T1000 (cell line): ENCODE results near the gene CTNNBL1.
"Not testable (repeated sequence)": the region's sequence is repeated elsewhere in the genome, so short reads cannot be mapped to it uniquely, and the experiment has no call there.

Experiments
- DNase-seq: peaks from one replicate; lab custom pipeline; 2025; ENCODE audit warnings: mixed read lengths; lab: John Stamatoyannopoulos, UW

The CTNNBL1 gene

GRCh38 chr20:37852666-37853065 is 158.8 kb downstream of the CTNNBL1 start:
- DNase-seq: no peak

DNA sequence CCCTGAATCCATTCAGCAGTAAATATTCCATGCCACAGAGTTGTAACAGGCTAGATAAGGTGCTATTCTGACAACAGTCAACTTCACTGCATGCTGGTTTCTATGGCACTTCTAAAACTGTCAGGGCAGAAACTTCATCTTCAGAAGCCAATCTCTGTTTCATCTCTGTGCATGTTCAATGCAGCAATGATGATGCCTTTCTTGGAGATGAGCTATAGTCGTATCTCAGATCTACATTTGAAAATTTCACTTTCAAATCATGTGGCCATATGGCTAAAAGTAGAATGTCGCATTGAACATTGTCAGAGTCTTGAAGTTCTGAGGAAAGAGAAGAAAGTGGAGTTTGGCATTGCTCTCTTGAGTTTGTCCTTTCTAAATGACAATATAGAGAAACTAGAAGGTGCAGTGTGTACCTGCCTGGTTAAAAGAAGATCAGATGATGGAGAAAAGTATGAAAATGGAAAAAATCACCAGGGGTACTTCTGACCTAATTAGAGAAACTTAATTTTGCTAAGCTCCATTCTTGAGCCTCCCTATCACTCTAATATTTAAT is 160.1 kb downstream of the CTNNBL1 start:
- no peak for DNase-seq

DNA sequence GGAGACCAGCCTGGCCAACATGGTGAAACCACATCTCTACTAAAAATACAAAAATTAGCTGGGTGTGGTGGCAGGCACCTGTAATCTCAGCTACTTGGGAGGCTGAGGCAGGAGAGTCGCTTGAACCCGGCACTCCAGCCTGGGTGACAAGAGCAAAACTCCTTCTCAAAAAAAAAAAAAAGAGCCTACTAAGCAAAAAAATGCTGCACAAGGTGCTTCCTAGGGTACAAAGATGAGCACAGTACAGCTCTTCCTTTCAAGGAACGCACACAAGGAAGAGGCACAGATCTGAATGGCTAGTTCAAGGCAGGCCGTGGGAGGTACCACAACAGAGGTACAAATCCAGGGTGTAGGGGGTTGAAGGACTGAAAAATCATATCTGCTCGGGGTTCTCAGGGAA is 162.2 kb downstream of the CTNNBL1 start:
- DNase-seq: not testable (repeated sequence)

- no peak for DNase-seq
These were observed 163.3 kb downstream of the CTNNBL1 start for GRCh38 chr20:37856932-37857660.

- DNase-seq: no peak
These were observed 165.8 kb downstream of the CTNNBL1 start for GRCh38 chr20:37859406-37860171.

DNA sequence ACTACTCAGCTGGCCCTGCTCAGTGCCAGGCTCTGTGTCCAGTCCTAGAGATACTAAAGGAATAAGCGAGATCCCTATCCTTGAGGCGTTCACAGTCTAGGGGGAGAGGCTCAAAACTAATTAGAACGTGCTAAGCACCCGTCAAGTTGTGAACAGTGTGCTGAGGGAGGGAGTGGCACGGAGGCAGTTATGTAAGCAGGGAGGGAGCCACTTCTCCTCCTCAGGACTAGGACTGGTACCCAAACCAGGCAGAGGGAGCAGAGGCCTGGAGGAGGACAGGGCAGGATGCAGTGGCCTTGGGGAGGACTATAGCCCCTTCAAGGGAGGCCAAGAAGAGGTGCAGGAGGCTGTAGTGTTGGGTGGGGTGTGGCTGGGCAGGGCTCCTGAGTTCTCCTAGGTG is 169.5 kb downstream of the CTNNBL1 start:
- no peak for DNase-seq

DNA sequence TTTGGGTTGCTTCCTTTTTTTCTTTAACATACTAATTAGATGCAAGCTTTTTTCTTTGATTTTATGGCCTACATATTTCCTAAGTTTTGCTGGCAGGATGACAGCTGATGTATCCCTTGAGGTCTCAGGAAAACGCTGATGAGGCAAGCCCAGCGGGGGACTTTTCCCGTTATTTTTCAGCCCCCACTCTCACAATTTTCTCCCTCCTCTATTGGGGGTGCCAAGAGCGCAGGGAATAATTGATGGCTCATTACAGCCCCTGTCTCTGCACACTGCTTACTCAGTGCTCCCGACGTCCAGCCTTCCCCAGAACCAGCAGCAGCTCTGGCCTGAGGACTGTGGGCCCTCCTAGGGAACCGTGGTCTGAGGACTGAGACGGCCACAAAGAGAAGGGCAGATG is 170.5 kb downstream of the CTNNBL1 start:
- no peak for DNase-seq

DNA sequence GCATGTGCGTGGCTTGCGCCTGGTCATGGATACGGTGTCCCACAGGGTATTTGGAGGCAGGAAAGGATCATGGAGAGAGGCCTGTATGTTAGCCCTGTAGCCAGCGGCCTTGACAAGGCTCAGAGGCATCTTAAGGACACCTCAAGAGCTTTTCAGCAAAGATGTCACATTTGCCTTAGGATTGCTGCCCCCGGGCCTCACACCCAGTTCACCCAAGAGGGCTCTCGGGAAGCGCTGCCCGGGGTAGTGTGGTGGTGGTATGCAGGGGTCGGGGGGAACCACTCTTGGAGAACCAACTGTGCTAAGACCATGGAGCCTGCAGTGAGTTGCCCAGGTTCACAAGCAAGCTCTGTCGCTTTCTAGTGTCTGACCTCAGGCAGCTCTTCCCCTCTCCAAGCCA is 172.2 kb downstream of the CTNNBL1 start:
- no peak for DNase-seq

- DNase-seq: no peak
These were observed 173.7 kb downstream of the CTNNBL1 start for GRCh38 chr20:37867289-37868195.

- no peak for DNase-seq
These were observed 175.1 kb downstream of the CTNNBL1 start for GRCh38 chr20:37868851-37869333.

DNA sequence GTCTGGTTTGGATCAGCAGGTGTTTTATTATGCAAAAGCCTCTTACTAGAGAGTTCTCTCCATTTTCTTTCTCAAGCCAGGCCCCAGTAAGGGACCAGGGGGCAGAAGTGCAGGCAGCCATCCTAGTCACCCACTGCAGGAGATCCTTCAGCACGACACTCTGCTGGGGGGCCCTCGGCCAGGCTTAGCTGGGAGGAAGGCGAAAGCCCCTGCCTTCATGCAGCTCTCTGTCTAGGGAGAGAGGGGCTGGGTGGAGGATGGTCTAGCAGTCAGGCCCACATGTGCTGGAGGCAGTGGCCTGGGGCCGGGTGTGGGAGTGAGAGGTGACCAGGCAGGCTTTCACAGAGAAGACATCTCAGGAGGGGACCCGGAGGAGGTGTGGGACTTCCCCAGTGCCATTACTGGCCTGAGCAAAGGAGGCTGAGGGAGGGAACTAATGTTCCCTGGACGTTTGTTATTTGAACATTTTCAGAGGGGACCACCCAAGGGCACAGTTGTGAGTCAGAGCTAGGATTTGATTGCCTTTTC is 175.6 kb downstream of the CTNNBL1 start:
- no peak for DNase-seq

- DNase-seq: no peak
These were observed 176.5 kb downstream of the CTNNBL1 start for GRCh38 chr20:37870294-37870693.

GRCh38 chr20:37871751-37872150 is 177.9 kb downstream of the CTNNBL1 start:
- no peak for DNase-seq

DNA sequence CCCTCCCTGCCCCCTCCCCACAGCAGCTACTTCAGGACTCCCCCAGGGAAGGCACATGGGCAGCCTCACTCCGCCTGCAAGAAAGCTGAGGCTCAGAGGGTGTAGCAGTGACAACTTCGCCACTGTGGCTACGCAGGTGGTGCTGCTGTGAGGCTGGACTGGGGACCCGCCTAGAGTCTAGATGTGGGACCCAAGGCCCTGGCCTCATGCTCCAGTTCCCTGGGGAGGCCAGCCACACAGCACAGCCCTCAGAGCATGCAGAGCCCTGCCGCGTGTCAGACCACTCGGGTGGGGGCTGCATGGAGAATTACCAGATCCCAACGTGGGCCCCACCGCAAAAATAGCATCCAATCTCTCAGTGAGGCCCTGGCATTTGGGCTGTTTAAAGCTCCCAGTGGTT is 178.3 kb downstream of the CTNNBL1 start:
- no peak for DNase-seq

GRCh38 chr20:37873884-37874283 is 180.1 kb downstream of the CTNNBL1 start:
- DNase-seq: no peak

DNA sequence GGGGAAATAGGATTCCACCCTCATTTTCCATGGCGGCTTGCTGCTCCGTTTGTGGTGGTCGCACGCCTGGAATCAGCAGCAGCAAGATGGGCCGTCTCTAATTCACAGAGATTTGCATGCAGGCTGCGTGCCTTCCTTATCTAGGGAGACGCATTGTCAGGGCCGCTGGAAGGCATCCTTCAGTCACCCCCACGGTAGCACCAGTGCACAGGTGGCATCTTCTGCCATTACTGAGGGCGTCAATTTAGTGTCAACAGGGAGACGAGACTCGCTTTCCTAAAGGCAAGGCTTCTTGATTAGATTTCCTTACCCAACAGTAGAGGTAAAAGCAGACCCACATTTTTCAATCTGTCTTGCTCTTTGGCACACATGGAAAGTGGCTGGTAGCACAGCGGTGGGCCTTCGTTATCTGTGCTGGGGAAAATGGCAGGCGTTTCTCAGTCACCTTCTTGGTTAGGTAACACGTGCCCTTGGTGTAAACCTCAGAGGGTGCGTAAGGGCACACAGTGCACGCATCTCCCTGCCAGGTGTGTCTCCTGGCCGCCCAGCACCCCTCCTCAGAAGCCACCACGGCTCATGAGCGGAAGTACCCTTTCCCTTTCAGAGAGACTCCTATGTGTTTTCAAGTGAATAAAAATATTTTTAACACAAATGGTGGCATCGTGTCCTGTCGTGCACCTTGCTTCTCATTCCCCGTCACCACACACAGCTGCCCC is 181.8 kb downstream of the CTNNBL1 start:
- DNase-seq: no peak

DNA sequence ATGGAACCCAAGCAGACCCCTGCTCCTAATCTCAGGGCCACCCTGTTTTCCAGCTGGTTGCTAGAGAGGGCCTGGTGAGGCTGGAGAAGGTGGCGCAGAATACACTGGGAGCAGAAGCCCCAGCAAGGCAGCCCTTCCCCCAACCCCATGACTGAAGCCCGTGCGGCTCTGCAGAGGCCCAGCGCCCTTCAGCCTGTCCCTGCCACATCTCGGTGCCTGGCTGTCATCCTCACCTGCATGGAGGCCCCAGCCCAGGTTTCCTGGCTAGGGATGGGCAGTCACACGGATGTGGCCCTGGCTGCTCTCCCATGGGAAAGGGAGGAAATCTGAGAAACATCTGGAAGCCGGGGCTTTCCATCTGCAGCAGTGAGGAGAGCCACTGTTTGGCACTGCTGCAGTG is 183.0 kb downstream of the CTNNBL1 start:
- no peak for DNase-seq

GRCh38 chr20:37877832-37878772 is 184.3 kb downstream of the CTNNBL1 start:
- DNase-seq: no peak

- no peak for DNase-seq
These were observed 185.2 kb downstream of the CTNNBL1 start for GRCh38 chr20:37878835-37879599.
